Measurements from ENCODE around the gene CD4.
"Not testable (repeated sequence)": the region's sequence is repeated elsewhere in the genome, so short reads cannot be mapped to it uniquely, and the experiment has no call there.

Gene CD4

DNA sequence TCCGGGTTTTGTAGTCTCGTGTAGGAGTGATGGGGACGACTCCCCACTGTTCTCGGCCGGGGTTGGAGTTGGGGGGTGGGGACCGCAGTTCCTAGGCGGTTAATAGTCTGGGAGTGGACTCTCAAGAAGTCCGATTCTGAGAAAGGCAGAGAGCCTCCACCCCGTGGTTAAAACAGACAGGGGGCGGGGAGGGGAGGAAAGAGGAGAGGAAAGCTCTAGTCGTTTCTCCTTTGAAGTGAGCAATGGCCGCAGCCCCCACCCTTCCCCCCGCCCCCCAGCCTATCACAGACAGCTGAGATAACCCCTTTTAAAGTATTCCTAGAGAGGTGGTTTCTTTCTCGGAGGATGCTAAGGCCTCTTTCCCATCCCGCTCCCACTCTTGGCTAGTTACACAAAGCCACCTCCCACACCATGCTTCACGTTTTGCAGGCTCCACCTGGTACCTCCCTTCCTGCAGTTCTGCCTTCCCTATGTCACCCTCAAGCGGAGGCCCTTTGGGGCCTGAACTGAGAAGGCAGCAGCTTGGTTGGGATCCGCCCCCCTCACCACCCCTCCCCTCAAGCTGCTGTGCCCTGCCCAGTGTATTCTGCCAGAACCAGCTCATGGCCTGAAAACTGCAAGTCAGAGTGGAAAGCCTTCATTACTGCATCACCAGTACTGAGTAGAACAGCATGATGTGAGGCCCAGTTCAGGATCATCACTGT is 63.5 kb downstream of the CD4 start:
- DNase-seq (ENCODE audit: low read depth, low spot score) = peak; percentile 42
- peak overlapping the region; percentile 92 for H3K4me3 ChIP-seq (ENCODE audit: low read length)

DNA sequence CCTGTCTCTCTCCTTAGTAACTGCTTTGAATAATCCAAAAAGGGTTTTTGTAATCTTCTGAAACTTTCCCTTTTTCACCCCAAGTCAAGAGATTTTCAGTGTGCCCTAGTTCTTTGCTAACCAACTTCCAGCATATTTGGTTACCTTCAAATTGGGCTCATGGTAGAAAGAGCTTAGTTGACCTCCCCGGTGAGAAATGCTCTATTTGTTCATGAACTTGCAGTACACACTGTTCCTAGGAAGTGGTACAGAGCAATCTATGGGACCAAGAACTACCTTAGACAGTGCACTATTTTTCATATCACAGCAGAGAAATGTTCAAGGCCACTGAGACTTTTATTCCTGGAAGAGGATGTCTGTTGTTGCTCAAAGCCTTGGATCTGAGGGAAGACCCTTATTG is 64.3 kb downstream of the CD4 start:
- no peak for DNase-seq (ENCODE audit: low read depth, low spot score)
- H3K4me3 ChIP-seq (ENCODE audit: low read length) = peak overlapping the region; percentile 92; the same call in 1 of the 2 replicates

DNA sequence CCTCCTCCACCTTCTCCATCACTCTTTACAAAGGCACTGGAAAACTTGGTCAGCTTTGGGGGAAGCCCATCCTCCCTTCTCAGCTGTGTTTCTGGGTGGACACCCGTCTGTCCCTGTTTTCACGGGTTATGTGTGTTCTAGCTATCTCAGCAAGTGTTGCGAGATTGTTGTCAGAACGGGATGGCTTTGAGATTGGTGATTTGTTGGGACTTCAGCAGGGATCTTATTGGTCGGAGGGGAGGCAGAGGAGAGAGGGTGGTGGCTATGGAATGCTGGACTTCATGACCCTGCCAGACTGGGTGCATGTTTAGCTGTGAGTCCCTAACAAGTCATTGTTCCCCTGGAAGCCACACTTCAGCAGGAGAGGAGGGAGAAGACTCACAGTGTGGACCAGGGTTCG is 64.7 kb downstream of the CD4 start:
- DNase-seq (ENCODE audit: low read depth, low spot score) = no peak
- H3K4me3 ChIP-seq (ENCODE audit: low read length) = no peak overlapping the region

DNA sequence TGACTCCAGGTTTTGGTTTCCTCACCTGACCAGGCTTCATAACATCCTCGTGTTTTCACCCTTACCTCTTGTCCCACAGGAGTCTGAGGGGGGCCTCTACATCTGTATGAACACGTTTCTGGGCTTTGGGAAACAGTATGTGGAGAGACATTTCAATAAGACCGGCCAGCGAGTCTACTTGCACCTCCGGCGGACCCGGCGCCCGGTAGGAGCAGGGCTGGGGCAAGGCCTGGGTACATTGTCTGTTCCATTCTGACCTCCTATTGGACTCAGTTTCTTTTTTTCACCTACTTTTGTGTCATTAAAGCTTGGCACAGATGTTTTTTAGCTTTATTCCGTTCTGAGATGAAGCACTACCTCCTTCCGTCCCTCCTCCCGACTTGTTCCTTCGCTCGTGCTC is 66.0 kb downstream of the CD4 start:
- DNase-seq (ENCODE audit: low read depth, low spot score) = no peak
- no peak overlapping the region for H3K4me3 ChIP-seq (ENCODE audit: low read length)

- no peak overlapping the region for H3K4me3 ChIP-seq (ENCODE audit: low read length)
- DNase-seq (ENCODE audit: low read depth, low spot score) = no peak
These were observed 69.5 kb downstream of the CD4 start for GRCh38 chr12:6858799-6859198.

DNA sequence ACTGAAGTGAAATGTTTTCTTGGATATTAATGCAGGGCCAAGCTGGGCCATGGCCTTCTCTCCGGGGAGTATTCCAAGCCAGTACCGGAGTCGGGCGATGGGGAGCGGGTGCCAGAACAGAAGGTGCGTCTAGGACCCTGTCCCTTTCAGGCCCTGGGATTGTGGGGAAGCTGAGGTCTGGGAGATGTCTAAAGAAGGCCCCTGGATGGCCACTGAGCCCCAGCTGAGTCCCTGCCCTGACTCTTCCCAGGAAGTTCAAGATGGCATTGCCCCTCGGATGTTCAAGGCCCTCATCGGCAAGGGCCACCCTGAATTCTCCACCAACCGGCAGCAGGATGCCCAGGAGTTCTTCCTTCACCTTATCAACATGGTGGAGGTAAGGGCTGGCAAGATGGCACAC is 70.8 kb downstream of the CD4 start:
- DNase-seq (ENCODE audit: low read depth, low spot score) = no peak
- H3K4me3 ChIP-seq (ENCODE audit: low read length) = no peak overlapping the region

- no peak for DNase-seq (ENCODE audit: low read depth, low spot score)
- no peak overlapping the region for H3K4me3 ChIP-seq (ENCODE audit: low read length)
These were observed 71.6 kb downstream of the CD4 start for GRCh38 chr12:6860942-6861341.

DNA sequence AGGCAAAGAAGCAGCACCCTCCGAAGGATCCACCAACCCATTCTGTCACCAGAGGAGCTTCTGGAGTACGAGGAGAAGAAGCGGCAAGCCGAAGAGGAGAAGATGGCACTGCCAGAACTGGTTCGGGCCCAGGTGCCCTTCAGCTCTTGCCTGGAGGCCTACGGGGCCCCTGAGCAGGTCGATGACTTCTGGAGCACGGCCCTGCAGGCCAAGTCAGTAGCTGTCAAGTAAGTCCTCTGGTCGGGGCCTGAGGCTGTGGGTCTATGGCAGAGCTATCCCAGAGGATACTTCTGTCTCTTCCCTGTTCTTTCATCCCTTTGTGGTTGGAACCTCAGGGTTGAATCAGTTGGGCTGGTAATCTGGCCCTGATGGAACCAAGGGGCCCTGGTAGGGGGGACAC is 72.1 kb downstream of the CD4 start:
- H3K4me3 ChIP-seq (ENCODE audit: low read length) = no peak overlapping the region
- no peak for DNase-seq (ENCODE audit: low read depth, low spot score)

GRCh38 chr12:6863033-6863432 is 73.7 kb downstream of the CD4 start:
- no peak for DNase-seq (ENCODE audit: low read depth, low spot score)

DNA sequence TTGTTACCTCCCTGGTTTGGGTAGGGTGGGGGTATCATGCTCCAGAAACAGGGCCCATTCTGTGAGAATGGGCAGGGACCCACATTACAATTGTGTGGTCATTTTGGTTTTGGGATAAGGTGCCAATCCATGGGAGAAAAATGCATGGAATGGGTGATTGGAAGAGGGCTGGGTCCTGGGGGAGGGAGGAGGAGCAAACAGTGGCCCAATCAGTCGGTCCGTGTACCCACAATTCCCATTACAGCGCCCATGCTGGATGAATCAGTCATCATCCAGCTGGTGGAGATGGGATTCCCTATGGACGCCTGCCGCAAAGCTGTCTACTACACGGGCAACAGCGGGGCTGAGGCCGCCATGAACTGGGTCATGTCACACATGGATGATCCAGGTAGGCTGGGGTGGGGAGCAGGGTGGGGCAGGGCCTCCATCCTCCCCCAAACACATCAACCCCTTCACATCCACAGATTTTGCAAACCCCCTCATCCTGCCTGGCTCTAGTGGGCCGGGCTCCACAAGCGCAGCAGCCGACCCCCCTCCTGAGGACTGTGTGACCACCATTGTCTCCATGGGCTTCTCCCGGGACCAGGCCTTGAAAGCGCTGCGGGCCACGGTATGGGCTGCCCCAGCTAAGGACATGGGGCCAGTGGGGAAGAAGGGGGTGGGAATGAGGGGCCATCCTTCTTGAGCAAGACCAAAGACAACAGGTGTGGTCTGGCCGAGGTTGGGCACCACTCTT is 74.4 kb downstream of the CD4 start:
- DNase-seq (ENCODE audit: low read depth, low spot score) = no peak
- no peak overlapping the region for H3K4me3 ChIP-seq (ENCODE audit: low read length)

More at GRCh38 chr12:6863033-6863432, 73.7 kb downstream of the CD4 start:
- no peak overlapping the region for H3K4me3 ChIP-seq (ENCODE audit: low read length)

DNA sequence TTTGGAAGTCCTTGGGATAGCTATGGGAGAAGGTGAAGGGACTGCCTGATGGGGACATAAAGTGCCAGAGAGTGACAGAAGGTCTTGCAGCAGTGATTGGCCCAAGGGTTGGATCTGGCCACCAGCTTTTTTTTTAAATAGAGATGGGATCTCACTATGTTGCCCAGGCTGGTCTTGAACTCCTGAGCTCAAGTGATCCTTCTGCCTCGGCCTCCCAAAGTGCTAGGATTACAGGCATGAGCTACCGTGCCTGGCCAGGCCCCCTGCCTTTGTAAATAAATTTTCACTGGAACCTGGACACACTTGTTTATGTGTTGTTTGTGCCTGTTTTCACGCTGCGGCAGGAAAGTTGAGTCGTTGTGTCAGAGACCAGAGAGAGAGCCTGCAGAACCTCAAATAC is 76.0 kb downstream of the CD4 start:
- not testable (repeated sequence) for DNase-seq (ENCODE audit: low read depth, low spot score)

GRCh38 chr12:6866163-6866919 is 77.0 kb downstream of the CD4 start:
- H3K4me3 ChIP-seq (ENCODE audit: low read length) = no peak overlapping the region

More for the DNA sequence above, 76.0 kb downstream of the CD4 start:
- H3K4me3 ChIP-seq (ENCODE audit: low read length) = not testable (repeated sequence)

DNA sequence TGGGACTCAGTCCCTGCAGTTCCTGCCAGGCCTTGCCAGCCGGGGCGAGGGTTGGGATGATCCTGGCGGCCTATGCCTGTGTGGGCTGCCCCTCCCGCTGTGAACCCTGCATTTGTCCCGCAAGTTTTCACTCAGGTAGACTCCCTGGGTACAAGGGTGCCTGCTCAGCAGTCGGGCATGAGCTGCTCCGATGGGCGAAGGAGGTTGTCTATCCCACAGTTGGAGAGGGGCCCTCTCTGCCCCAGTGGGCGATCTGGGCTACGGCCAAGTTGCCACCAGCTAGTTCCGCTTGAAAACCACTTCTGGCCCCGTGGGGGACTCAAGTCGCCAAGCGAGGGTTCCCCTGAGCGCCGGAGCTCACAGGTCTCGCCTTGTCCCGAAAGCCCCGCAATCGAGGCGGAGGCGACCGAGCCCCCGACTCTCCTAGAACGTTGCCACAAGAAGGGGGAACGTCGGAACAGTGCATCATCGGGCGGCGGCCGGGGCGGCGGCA is 77.6 kb downstream of the CD4 start:
- DNase-seq (ENCODE audit: low read depth, low spot score) = no peak
- peak overlapping the region; percentile 95 for H3K4me3 ChIP-seq (ENCODE audit: low read length)

More at GRCh38 chr12:6866163-6866919, 77.0 kb downstream of the CD4 start:
- DNase-seq (ENCODE audit: low read depth, low spot score) = no peak

DNA sequence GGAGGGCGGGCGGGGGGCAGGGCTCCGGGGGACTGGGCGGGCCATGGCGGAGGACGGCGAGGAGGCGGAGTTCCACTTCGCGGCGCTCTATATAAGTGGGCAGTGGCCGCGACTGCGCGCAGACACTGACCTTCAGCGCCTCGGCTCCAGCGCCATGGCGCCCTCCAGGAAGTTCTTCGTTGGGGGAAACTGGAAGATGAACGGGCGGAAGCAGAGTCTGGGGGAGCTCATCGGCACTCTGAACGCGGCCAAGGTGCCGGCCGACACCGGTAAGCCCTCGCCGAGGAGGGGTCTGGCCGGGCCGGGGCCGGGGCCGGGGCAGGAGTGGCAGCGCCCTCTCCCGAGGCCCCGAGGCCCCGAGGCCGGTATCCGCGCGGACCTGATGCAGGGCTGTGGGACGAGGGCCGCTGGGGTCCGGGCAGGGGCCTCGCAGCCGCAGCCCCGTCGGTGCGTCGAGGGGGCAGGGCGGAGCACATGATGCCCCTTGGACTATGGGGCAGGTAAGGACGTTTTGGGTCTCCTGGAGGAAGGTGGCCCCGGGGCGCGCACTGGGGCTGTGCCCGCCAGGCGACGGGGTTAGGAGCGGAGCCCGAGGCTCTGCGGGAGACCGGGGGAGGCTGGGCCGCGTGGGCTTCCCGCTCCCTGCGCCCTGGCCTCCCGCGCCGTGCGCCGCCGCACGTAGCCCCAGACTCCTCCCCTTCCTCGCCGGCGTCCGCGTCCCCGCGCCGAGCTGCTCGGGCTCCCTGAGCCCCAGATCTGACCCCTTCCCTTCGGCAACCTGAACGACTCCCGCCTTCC is 78.3 kb downstream of the CD4 start, which contains the start of gene TPI1:
TSS of gene TPI1 (plus strand) at position 119 of the 798 bp plus-strand sequence. CDS start at position 155, 36 bp downstream.
- peak within 1 kb of the TSS; percentile 95 for H3K4me3 ChIP-seq (ENCODE audit: low read length)
- DNase-seq (ENCODE audit: low read depth, low spot score) = peak; percentile 53

- DNase-seq (ENCODE audit: low read depth, low spot score) = peak; percentile 38
- peak overlapping the region; percentile 95 for H3K4me3 ChIP-seq (ENCODE audit: low read length)
These were observed 79.1 kb downstream of the CD4 start for GRCh38 chr12:6868211-6869048.

GRCh38 chr12:6869049-6870021 is 80.0 kb downstream of the CD4 start:
- peak; percentile 76 for DNase-seq (ENCODE audit: low read depth, low spot score)
- peak overlapping the region; percentile 95 for H3K4me3 ChIP-seq (ENCODE audit: low read length)

- not testable (repeated sequence) for H3K4me3 ChIP-seq (ENCODE audit: low read length); DNase-seq (ENCODE audit: low read depth, low spot score)
These were observed 81.0 kb downstream of the CD4 start for GRCh38 chr12:6870304-6870703.

Measured in Jurkat, Clone E6-1 (cell line).